SK-N-MC (cell line): ENCODE measurements around the gene KNCN.

Experiments used
- EZH2 ChIP-seq: fragments of 200-600 bp; sonication (generic); IDR thresholded peaks from one replicate; pipeline ENCODE4 v1.6.1; 2017; ENCODE audit warnings: antibody characterized with exemption
- POLR2AphosphoS5 ChIP-seq: IDR thresholded peaks from 2 replicates; pipeline ENCODE4 v1.6.1; 2012; ENCODE audit warnings: mild to moderate bottlenecking, low read depth, low read length, borderline replicate concordance

DNA sequence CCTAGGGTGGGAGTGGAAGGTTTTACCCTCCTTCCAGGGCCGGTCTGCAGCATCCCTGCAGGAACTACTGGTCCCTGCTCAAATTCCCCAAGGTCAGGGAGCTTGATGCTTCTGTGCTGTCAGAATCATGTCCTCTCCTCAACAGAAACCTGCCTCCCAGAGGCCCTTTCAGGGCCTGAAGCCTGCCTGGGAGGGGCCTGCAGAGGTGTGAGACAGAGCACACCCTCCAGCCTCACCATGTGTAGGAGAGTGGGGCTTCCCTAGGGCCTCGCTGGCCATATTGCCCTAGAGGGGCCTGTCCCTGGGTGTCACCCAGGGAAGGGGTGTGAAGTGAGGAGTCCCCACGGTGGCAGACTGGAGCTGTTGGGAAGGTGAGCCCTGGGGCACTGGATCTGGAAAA lies 21.1 kb downstream of the KNCN start:
- TF ChIP-seq EZH2 (no peak), POLR2AphosphoS5 (no peak)
